ENCODE measurements around the gene CHADL. TPM values are rescaled to one million over a fixed set of nuclear protein-coding genes. Genes with fewer than 3 reads are reported as not detected.
A peak's percentile ranks its signal among the peaks of the same experiment; 100 is the strongest.
"Not testable (repeated sequence)": the region's sequence is repeated elsewhere in the genome, so short reads cannot be mapped to it uniquely, and the experiment has no call there.

The CHADL gene
- total RNA-seq, 5 donors from 2014 or later (not counting 1 experiment from before 2014, with no cell fraction given): 0.75 to 2.3 (median 1.2) TPM

DNA sequence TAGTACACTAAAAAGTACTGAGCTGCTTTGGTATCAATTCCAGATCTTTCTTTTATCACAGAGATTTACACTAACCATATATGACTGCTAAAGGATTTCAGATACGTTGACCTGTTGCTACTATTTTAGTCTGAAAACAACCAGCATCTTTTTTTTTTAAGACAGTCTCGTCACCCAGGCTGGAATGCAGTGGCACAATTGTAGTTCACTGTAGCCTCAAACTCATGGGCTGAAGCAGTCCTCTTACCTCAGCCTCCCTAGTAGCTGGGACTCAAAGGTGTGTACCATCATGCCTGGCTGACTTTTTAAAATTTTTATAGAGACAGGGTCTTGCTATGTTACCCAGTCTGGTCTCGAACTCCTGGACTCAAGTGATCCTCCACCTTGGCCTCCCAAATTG is 59.8 kb downstream of the CHADL start:
- 87% methylated on average over 3 of the region's 3 CpGs for WGBS (ENCODE audit: insufficient coverage)
- no peak for ATAC-seq (replicated peaks in 1 of 4)
- CTCF ChIA-PET: no interaction called here

DNA sequence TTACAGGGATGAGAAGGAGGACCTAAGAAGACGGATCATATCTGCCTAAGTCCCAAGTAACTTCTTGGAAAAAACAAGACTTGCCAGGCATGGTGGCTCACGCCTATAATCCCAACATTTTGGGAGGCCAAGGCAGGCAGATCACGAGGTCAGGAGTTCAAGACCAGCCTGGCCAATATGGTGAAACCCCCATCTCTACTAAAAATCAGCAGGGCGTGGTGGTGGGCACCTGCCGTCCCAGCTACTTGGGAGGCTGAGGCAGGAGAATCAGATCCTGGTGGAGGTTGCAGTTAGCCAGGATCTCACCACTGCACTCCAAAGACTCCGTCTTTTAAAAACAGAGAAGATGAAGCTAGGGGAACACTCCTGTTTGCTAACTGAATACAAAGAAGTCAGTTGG is 60.4 kb downstream of the CHADL start:
- ATAC-seq (replicated peaks in 1 of 4); POLR2A ChIA-PET; H3K4me3 Mint-ChIP-seq; H3K27me3 ChIP-seq (replicated peaks in 1 of 2; ENCODE audit: control insufficient read depth in 2 of 2, extremely low read depth in 1 of 2, insufficient read depth in 2 of 2, low read length in 1 of 2); H3K9me3 ChIP-seq; H3K4me1 ChIP-seq (ENCODE audit: control insufficient read depth in 1 of 2, extremely low read depth in 1 of 2, insufficient read depth in 2 of 2, low read length in 2 of 2); DNase-seq; H3K27ac ChIP-seq (ENCODE audit: low read length); H3K4me1 Mint-ChIP-seq; CTCF ChIA-PET; H3K9me3 Mint-ChIP-seq; H3K4me3 ChIP-seq (ENCODE audit: control insufficient read depth in 1 of 2, extremely low read depth in 1 of 2, low read length in 1 of 2); H3K27me3 Mint-ChIP-seq: not testable (repeated sequence)
- peaks cover 6 to 46% of the 10 kb centered on the region in 2 donors for H3K36me3 ChIP-seq (ENCODE audit: control insufficient read depth in 2 of 2, extremely low read depth in 1 of 2, insufficient read depth in 1 of 2, low read length in 1 of 2)
- peaks cover 23% of the 10 kb centered on the region for H3K36me3 Mint-ChIP-seq
- peak overlapping the region; percentile 39 to 52 for H3K27ac Mint-ChIP-seq
- no CpG with 5 or more reads among the region's 6 CpGs for WGBS (ENCODE audit: insufficient coverage)

More for the DNA sequence above, 59.8 kb downstream of the CHADL start:
- H3K27me3 ChIP-seq (replicated peaks in 1 of 2; ENCODE audit: control insufficient read depth in 2 of 2, extremely low read depth in 1 of 2, insufficient read depth in 2 of 2, low read length in 1 of 2): no peaks in the 10 kb centered on the region
- no peaks in the 10 kb centered on the region for H3K9me3 Mint-ChIP-seq
- peaks cover 6 to 40% of the 10 kb centered on the region in 2 donors for H3K36me3 ChIP-seq (ENCODE audit: control insufficient read depth in 2 of 2, extremely low read depth in 1 of 2, insufficient read depth in 1 of 2, low read length in 1 of 2)
- POLR2A ChIA-PET: no interaction called here
- no peak for DNase-seq
- peaks cover 23% of the 10 kb centered on the region for H3K36me3 Mint-ChIP-seq
- H3K4me3 Mint-ChIP-seq: no peak overlapping the region
- no peak overlapping the region for H3K4me3 ChIP-seq (ENCODE audit: control insufficient read depth in 1 of 2, extremely low read depth in 1 of 2, low read length in 1 of 2)
- H3K27ac ChIP-seq (ENCODE audit: low read length): no peak overlapping the region
- no peaks in the 10 kb centered on the region for H3K9me3 ChIP-seq
- no peaks in the 10 kb centered on the region for H3K27me3 Mint-ChIP-seq
- peak overlapping the region; percentile 23 to 65 for H3K27ac Mint-ChIP-seq
- H3K4me1 ChIP-seq (ENCODE audit: control insufficient read depth in 1 of 2, extremely low read depth in 1 of 2, insufficient read depth in 2 of 2, low read length in 2 of 2): peaks cover under 1 to 2% of the 10 kb centered on the region in 2 experiments
- H3K4me1 Mint-ChIP-seq: peaks cover 2 to 5% (median 3%) of the 10 kb centered on the region in 3 donors

Other genes starting within 250 kb of the CHADL start
- 100 to 1,000 TPM in 3 of 5 donors, 10 to 100 TPM in 2; 97.6 to 161 (median 101) TPM for gene EP300, start 148.3 kb downstream of the CHADL start, total RNA-seq
- gene L3MBTL2, start 35.6 kb downstream of the CHADL start, total RNA-seq: 10 to 100 TPM; 31.5 to 46.1 (median 42.1) TPM
- 100 to 1,000 TPM in 4 of 5 donors, 10 to 100 TPM in 1; 95.0 to 113 (median 104) TPM for gene RANGAP1, start 45.3 kb upstream of the CHADL start, total RNA-seq
- 10 to 100 TPM; 38.5 to 50.3 (median 47.9) TPM for gene ZC3H7B, start 60.6 kb upstream of the CHADL start, total RNA-seq
- gene TEF, start 141.0 kb upstream of the CHADL start, total RNA-seq: 10 to 100 TPM in 1 of 5 donors, 1 to 10 TPM in 4; 4.1 to 10.8 (median 4.6) TPM
- 10 to 100 TPM; 22.2 to 48.6 (median 37.9) TPM for gene TOB2, start 205.9 kb upstream of the CHADL start, total RNA-seq
- 10 to 100 TPM; 29.0 to 45.9 (median 38.0) TPM for gene PHF5A, start 227.8 kb upstream of the CHADL start, total RNA-seq
- 10 to 100 TPM; 72.0 to 82.2 (median 77.0) TPM for gene ACO2, start 228.2 kb upstream of the CHADL start, total RNA-seq